Transverse colon (tissue), 3 donors: ENCODE measurements around the gene AGT.

Experiments
- CTCF ChIP-seq, 5 experiments: fragments of 200-600 bp in 3 of 5; fragments of 450-650 bp in 2 of 5; sonication (generic) in 3 of 5; IDR thresholded peaks; 1 replicate in 2 of 5; 2 replicates in 3 of 5; pipeline ENCODE4 v1.5.1; 2016 to 2017; ENCODE audit warnings: antibody characterized with exemption in 5 of 5, inconsistent platforms in 3 of 5, mild to moderate bottlenecking in 2 of 5, moderate library complexity in 1 of 5
- EP300 ChIP-seq: sonication (generic); formaldehyde crosslinking; IDR thresholded peaks from one replicate; pipeline ENCODE4 v1.6.1; 2017; ENCODE audit warnings: antibody characterized with exemption, low read depth

- TF ChIP-seq CTCF (IDR thresholded peaks at IDR 0.05) = no peak
- no peak for TF ChIP-seq EP300
Measured at GRCh38 chr1:230661976-230662375, 51.9 kb downstream of the AGT start.
